HFFc6 (cell line): Measurements from ENCODE around the gene BTBD8. TPM values are rescaled to one million over a fixed set of nuclear protein-coding genes. Genes with fewer than 3 reads are reported as not detected.
"Not testable (repeated sequence)": the region's sequence is repeated elsewhere in the genome, so short reads cannot be mapped to it uniquely, and the experiment has no call there.

Experiments
- DNase-seq: peaks from one replicate; pipeline ENCODE4 v3.0.0-alpha.2; 2018
- H3K27ac Mint-ChIP-seq: 2 replicates; pipeline ENCODE4 v1.8.0; 2020; ENCODE audit warnings: mild to moderate bottlenecking, mixed read lengths
- H3K27me3 Mint-ChIP-seq: 2 replicates; pipeline ENCODE4 v1.8.0; 2021; ENCODE audit warnings: mild to moderate bottlenecking, moderate library complexity, mixed read lengths; ENCODE audit not compliant: insufficient read depth
- H3K36me3 Mint-ChIP-seq: 2 replicates; pipeline ENCODE4 v1.8.0; 2021; ENCODE audit warnings: low read depth, mixed read lengths
- H3K4me1 Mint-ChIP-seq: 2 replicates; pipeline ENCODE4 v1.8.0; 2020; ENCODE audit warnings: low read depth, mixed read lengths
- H3K4me3 Mint-ChIP-seq: 2 replicates; pipeline ENCODE4 v1.8.0; 2020; ENCODE audit warnings: mild to moderate bottlenecking, moderate library complexity, mixed read lengths
- H3K9me3 Mint-ChIP-seq: 2 replicates; pipeline ENCODE4 v1.8.0; 2020; ENCODE audit warnings: mild to moderate bottlenecking, mixed read lengths
- CTCF ChIP-seq: fragments of 200-600 bp; sonication (generic); IDR thresholded peaks from 2 replicates; pipeline ENCODE4 v1.5.0; 2021; ENCODE audit warnings: antibody characterized with exemption, mild to moderate bottlenecking
- total RNA-seq, 6 experiments: library from RNA; stranded (reverse); fragmentation: NEBNext Ultra II Directional; extraction: Animal tissue kit (Norgen Biotek cat#: 25700); gene quantifications; 2 replicates in 1 of 6; 3 replicates in 5 of 6; pipeline ENCODE4 v1.2.3, GENCODE V29; 2021

Gene BTBD8
- total RNA-seq, 6 experiments from 2014 or later = 0.82 to 1.8 (median 1.0) TPM

GRCh38 chr1:92066321-92066720 is 13.8 kb upstream of the BTBD8 start:
- Mint-ChIP-seq H3K36me3 (no peaks in the 10 kb centered on the region), H3K27ac (no peak overlapping the region), H3K4me1 (no peaks in the 10 kb centered on the region), H3K9me3 (no peaks in the 10 kb centered on the region), H3K27me3 (peaks cover 4% of the 10 kb centered on the region), H3K4me3 (no peak overlapping the region)
- no peak for TF ChIP-seq CTCF
- DNase-seq = no peak

- Mint-ChIP-seq H3K9me3 (no peaks in the 10 kb centered on the region), H3K36me3 (no peaks in the 10 kb centered on the region), H3K27ac (no peak overlapping the region), H3K27me3 (peaks cover 5% of the 10 kb centered on the region), H3K4me3 (no peak overlapping the region), H3K4me1 (no peaks in the 10 kb centered on the region)
- DNase-seq = no peak
- no peak for TF ChIP-seq CTCF
These were observed 9.3 kb upstream of the BTBD8 start for GRCh38 chr1:92070892-92071291.

GRCh38 chr1:92074446-92074845 is 5.7 kb upstream of the BTBD8 start:
- H3K27ac Mint-ChIP-seq, DNase-seq, H3K27me3 Mint-ChIP-seq, H3K4me1 Mint-ChIP-seq, H3K36me3 Mint-ChIP-seq, H3K9me3 Mint-ChIP-seq, H3K4me3 Mint-ChIP-seq: not testable (repeated sequence)

GRCh38 chr1:92075311-92075710 is 4.8 kb upstream of the BTBD8 start, which contains the start of gene SETSIP:
Gene SETSIP (minus strand): TSS chr1:92075411. CDS start chr1:92075411, 0 bp downstream.
- Mint-ChIP-seq H3K9me3 (no peaks in the 10 kb centered on the region), H3K27me3 (peaks cover 5% of the 10 kb centered on the region; the same call in 1 of the 2 replicates), H3K4me1 (peaks cover 6% of the 10 kb centered on the region), H3K4me3 (no peak within 1 kb of the TSS), H3K36me3 (no peaks in the 10 kb centered on the region), H3K27ac (no peak within 1 kb of the TSS)
- TF ChIP-seq CTCF = no peak
- DNase-seq = no peak

- DNase-seq = no peak
- TF ChIP-seq CTCF = no peak
- peaks cover 6% of the 10 kb centered on the region for H3K4me1 Mint-ChIP-seq
- H3K9me3 Mint-ChIP-seq = no peaks in the 10 kb centered on the region
- no peak overlapping the region for H3K4me3 Mint-ChIP-seq
- H3K36me3 Mint-ChIP-seq = no peaks in the 10 kb centered on the region
- peaks cover 5% of the 10 kb centered on the region for H3K27me3 Mint-ChIP-seq
- H3K27ac Mint-ChIP-seq = no peak overlapping the region
These were observed 3.8 kb upstream of the BTBD8 start for GRCh38 chr1:92076363-92076762.

GRCh38 chr1:92078077-92078476 is 2.1 kb upstream of the BTBD8 start:
- H3K4me1 Mint-ChIP-seq, H3K27ac Mint-ChIP-seq, H3K27me3 Mint-ChIP-seq, H3K4me3 Mint-ChIP-seq, DNase-seq, H3K9me3 Mint-ChIP-seq, H3K36me3 Mint-ChIP-seq: not testable (repeated sequence)

- no peaks in the 10 kb centered on the region for H3K9me3 Mint-ChIP-seq
- no peak overlapping the region for H3K27ac Mint-ChIP-seq
- DNase-seq = no peak
- TF ChIP-seq CTCF = no peak
- H3K4me3 Mint-ChIP-seq = peak overlapping the region; percentile 92
- peaks cover 6% of the 10 kb centered on the region for H3K4me1 Mint-ChIP-seq
- H3K27me3 Mint-ChIP-seq = peaks cover under 1% of the 10 kb centered on the region
- no peaks in the 10 kb centered on the region for H3K36me3 Mint-ChIP-seq
These were observed 704 bp upstream of the BTBD8 start for GRCh38 chr1:92079441-92079840.
